ENCODE measurements around the gene ACHE.

The ACHE gene

GRCh38 chr7:100886936-100887515, 8.7 kb downstream of the ACHE start:
- no peak overlapping the region; the same call in 1 of the 2 replicates for H3K27ac ChIP-seq (ENCODE audit: low read length)
- peaks cover 50% of the 10 kb centered on the region for H3K4me1 ChIP-seq (ENCODE audit: insufficient read depth, low read length)
- no peaks in the 10 kb centered on the region for H3K9me3 ChIP-seq (ENCODE audit: insufficient read depth, low read length, severe bottlenecking)
- peaks cover 32% of the 10 kb centered on the region for H3K79me2 ChIP-seq (ENCODE audit: insufficient read depth, low read length)
- ATAC-seq (ENCODE audit: insufficient read depth, low read depth): no peak
- H3K27me3 ChIP-seq (ENCODE audit: insufficient read depth, low read length, poor library complexity): peaks cover 15% of the 10 kb centered on the region
- peaks cover 58% of the 10 kb centered on the region for H4K20me1 ChIP-seq (ENCODE audit: insufficient read depth, low read length)
- H3K4me2 ChIP-seq (ENCODE audit: insufficient read depth, low read length): no peak overlapping the region
- no peak overlapping the region for H3K9ac ChIP-seq (ENCODE audit: low read depth, low read length)
- H3K36me3 ChIP-seq (ENCODE audit: insufficient read depth, low read length): peaks cover 74% of the 10 kb centered on the region
- no peak overlapping the region for H3K4me3 ChIP-seq (ENCODE audit: low read depth in 1 of 2, low read length in 2 of 2)
- no peak overlapping the region for H2AFZ ChIP-seq (ENCODE audit: low read depth, low read length)
- no peak for DNase-seq
- no peak for TF ChIP-seq EZH2 (IDR thresholded peaks at IDR 0.05; ENCODE audit: borderline replicate concordance, low read depth, low read length, severe bottlenecking)

GRCh38 chr7:100886142-100886935, 9.3 kb downstream of the ACHE start:
- H3K27me3 ChIP-seq (ENCODE audit: insufficient read depth, low read length, poor library complexity): peaks cover 13% of the 10 kb centered on the region
- H3K36me3 ChIP-seq (ENCODE audit: insufficient read depth, low read length): peaks cover 81% of the 10 kb centered on the region
- H3K4me3 ChIP-seq (ENCODE audit: low read depth in 1 of 2, low read length in 2 of 2): no peak overlapping the region
- DNase-seq (no peak), ATAC-seq (ENCODE audit: insufficient read depth, low read depth) (no peak)
- no peak overlapping the region for H3K9ac ChIP-seq (ENCODE audit: low read depth, low read length)
- no peak overlapping the region for H3K27ac ChIP-seq (ENCODE audit: low read length)
- H2AFZ ChIP-seq (ENCODE audit: low read depth, low read length): no peak overlapping the region
- no peak for TF ChIP-seq CTCF (IDR thresholded peaks at IDR 0.05; ENCODE audit: borderline replicate concordance, extremely low read depth, low read length, poor library complexity, severe bottlenecking)
- no peak for TF ChIP-seq EZH2 (IDR thresholded peaks at IDR 0.05; ENCODE audit: borderline replicate concordance, low read depth, low read length, severe bottlenecking)
- H3K9me3 ChIP-seq (ENCODE audit: insufficient read depth, low read length, severe bottlenecking): no peaks in the 10 kb centered on the region
- H3K4me2 ChIP-seq (ENCODE audit: insufficient read depth, low read length): no peak overlapping the region
- H3K79me2 ChIP-seq (ENCODE audit: insufficient read depth, low read length): peaks cover 39% of the 10 kb centered on the region
- H3K4me1 ChIP-seq (ENCODE audit: insufficient read depth, low read length): peaks cover 50% of the 10 kb centered on the region
- H4K20me1 ChIP-seq (ENCODE audit: insufficient read depth, low read length): peaks cover 65% of the 10 kb centered on the region

- no peak overlapping the region for H2AFZ ChIP-seq (ENCODE audit: low read depth, low read length)
- ATAC-seq (ENCODE audit: insufficient read depth, low read depth): no peak
- H3K9ac ChIP-seq (ENCODE audit: low read depth, low read length): no peak overlapping the region
- TF ChIP-seq EZH2 (IDR thresholded peaks at IDR 0.05; ENCODE audit: borderline replicate concordance, low read depth, low read length, severe bottlenecking) (no peak), CTCF (IDR thresholded peaks at IDR 0.05; ENCODE audit: borderline replicate concordance, extremely low read depth, low read length, poor library complexity, severe bottlenecking) (no peak)
- H3K36me3 ChIP-seq (ENCODE audit: insufficient read depth, low read length): peaks cover 88% of the 10 kb centered on the region
- peaks cover 71% of the 10 kb centered on the region for H4K20me1 ChIP-seq (ENCODE audit: insufficient read depth, low read length)
- peaks cover 45% of the 10 kb centered on the region for H3K4me1 ChIP-seq (ENCODE audit: insufficient read depth, low read length)
- DNase-seq: no peak
- peaks cover 47% of the 10 kb centered on the region for H3K79me2 ChIP-seq (ENCODE audit: insufficient read depth, low read length)
- no peak overlapping the region for H3K4me2 ChIP-seq (ENCODE audit: insufficient read depth, low read length)
- H3K4me3 ChIP-seq (ENCODE audit: low read depth in 1 of 2, low read length in 2 of 2): no peak overlapping the region
- H3K27me3 ChIP-seq (ENCODE audit: insufficient read depth, low read length, poor library complexity): peaks cover 6% of the 10 kb centered on the region
- no peaks in the 10 kb centered on the region for H3K9me3 ChIP-seq (ENCODE audit: insufficient read depth, low read length, severe bottlenecking)
- H3K27ac ChIP-seq (ENCODE audit: low read length): no peak overlapping the region
Measured at GRCh38 chr7:100885440-100886141, 10.1 kb downstream of the ACHE start.

Data from DND-41 (cell line).